GM12872 (cell line): ENCODE results near the gene UFSP2.

Experiments
- TF ChIP-seq, protein P1 (sequence below): IDR thresholded peaks from 3 replicates; pipeline ENCODE4 v1.5.1; 2011; ENCODE audit warnings: low read depth, mild to moderate bottlenecking, low read length, moderate library complexity; ENCODE audit not compliant: insufficient read depth

UFSP2 gene

DNA sequence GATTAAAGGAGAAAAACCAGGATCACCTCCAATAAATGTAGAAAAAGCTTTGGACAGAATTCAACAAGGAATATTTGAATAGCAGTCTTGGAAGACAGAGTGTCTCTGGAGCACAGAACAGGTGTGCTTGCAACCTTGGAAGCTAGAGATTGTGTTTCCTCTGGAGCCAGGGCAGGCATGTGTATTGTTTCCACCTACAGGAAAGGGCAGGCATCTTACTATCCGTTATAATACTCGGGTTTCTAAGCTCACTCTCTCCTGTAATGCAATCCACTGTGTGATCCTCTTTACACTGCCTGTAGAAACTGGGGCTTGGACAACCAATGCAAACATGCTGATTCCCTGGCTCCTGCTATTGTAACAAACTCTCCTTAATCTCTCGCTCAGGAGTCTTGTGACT is 31.4 kb upstream of the UFSP2 start:
- TF ChIP-seq, protein P1, sequence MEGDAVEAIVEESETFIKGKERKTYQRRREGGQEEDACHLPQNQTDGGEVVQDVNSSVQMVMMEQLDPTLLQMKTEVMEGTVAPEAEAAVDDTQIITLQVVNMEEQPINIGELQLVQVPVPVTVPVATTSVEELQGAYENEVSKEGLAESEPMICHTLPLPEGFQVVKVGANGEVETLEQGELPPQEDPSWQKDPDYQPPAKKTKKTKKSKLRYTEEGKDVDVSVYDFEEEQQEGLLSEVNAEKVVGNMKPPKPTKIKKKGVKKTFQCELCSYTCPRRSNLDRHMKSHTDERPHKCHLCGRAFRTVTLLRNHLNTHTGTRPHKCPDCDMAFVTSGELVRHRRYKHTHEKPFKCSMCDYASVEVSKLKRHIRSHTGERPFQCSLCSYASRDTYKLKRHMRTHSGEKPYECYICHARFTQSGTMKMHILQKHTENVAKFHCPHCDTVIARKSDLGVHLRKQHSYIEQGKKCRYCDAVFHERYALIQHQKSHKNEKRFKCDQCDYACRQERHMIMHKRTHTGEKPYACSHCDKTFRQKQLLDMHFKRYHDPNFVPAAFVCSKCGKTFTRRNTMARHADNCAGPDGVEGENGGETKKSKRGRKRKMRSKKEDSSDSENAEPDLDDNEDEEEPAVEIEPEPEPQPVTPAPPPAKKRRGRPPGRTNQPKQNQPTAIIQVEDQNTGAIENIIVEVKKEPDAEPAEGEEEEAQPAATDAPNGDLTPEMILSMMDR = no peak

DNA sequence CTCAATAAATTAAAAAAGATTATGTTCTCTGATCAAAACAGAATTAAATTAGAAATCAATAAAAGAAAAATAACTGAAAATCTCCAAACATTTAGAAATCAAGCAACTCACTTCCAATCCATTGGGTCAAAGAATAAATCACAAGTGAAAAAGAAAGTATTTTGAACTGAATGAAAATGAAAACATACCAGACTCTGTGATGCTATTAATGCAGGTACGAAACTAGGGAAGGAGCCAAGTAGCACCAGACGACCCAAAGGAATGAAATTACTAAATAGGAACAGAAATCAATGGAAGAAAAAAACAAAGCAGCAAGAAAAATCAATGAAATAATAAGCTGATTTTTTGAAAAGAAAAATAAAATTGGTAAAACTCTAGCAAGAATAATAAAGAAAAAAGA is 30.4 kb upstream of the UFSP2 start:
- TF ChIP-seq, protein P1 = no peak

DNA sequence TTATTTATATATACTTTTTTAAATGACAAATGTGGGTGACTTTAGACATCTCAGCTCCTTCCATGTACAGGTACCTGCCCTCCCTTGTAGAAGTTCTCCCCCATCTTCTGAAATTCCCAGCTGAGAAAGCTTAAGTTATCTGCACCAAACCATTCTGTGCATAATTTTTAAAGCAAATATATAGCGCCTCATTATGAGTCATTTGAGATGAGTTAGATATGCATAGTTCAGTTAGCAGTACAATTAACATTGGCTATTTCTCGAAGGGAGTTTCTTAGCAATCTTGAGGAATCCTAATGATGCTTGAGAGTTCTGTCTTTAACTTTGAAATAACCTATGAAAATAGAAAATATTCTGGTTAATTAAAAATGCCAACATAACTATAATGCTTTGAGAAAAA is 19.4 kb upstream of the UFSP2 start:
- TF ChIP-seq, protein P1 = no peak

DNA sequence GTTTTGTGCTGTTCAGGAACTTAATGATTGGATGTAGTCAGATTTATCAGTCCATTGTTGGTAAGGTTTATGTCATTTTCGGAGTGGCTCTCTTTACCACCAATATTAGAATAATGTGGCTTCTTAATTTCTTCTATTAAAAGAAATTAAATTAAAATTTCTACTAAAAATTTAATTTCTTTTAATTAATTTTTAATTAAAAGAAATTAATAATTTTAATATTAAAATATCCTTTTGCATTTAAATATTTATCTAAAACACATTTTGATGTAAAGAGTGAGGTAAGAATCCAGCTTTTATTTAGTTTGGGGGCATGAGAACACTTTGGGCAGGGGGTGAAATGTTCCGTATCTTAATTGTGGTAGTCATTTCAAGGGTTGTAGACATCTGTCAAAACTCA is 15.7 kb upstream of the UFSP2 start:
- TF ChIP-seq, protein P1 = no peak

DNA sequence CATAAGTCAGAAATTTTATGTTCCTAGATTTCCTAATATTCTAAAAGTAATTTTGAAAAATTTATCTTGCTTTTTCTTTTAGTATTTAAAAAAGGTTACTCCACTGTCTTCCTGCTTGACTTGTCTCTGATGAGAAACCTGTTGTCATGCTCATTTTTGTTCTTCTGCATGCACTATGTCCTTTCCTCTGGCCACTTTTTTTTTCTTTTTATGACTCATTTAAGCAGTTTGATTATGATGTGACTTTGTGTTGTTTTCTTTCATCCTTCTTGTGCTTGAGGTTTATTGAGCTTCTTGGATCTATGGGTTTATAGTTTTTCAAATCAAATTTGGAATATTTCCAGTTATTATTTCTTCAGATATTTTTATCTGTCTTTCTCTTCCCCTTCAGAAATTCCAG is 12.0 kb upstream of the UFSP2 start:
- TF ChIP-seq, protein P1 = no peak

DNA sequence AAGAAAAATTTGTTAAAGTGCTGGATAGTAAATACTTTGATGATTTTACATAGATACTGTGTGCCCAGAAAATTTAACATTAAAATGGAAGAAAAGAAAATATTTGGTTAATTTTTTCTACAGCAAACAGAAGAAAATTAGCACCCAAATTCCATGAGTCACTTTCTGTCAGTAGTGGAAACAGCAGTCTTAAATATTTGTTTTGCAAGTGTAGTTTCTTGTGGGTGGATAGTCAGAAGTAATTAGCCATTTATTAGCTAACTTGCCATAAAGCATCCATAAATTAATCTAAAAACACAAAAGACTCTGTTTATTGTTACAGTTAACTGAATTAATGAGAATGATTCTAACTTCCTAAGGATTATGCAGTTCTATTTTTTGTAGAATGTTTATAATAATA is 9.7 kb upstream of the UFSP2 start:
- TF ChIP-seq, protein P1 = no peak

DNA sequence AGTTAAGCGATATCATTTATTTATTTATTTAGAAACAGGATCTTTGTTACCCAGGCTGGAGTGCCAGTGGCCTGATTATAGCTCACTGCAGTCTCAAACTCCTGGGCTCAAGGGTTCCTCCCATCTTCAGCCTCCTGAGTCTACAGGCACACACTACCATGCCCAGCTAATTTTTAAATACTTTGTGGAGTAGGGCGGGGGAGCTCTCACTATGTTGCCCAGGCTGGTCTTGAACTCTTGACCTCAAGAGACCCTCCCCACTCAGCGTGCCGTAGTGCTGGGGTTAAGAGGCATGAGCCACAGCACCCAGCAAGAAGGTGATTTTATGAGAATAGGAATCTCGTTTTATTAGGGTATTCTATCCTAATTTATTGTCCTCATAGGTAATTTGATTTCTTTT is 3.9 kb upstream of the UFSP2 start:
- TF ChIP-seq, protein P1 = no peak
